Measurements from ENCODE around the gene MRFAP1.

- no peak for TF ChIP-seq CTCF (IDR thresholded peaks at IDR 0.05)
- no peak for TF ChIP-seq POLR2AphosphoS5 (IDR thresholded peaks at IDR 0.05)
- no peak for TF ChIP-seq POLR2A (IDR thresholded peaks at IDR 0.05)
- TF ChIP-seq EP300 (IDR thresholded peaks at IDR 0.05) = no peak
These were observed 18.2 kb downstream of the MRFAP1 start for GRCh38 chr4:6658597-6659075.

All from sigmoid colon (tissue), 4 donors.